ENCODE results near the gene FEM1A. TPM values are rescaled to one million over a fixed set of nuclear protein-coding genes. Genes with fewer than 3 reads are reported as not detected.

Gene FEM1A
- total and polyA plus RNA-seq, 2 of the 13 experiments (the other 11 are each of a cell fraction or from before 2014, with no cell fraction given): 3.2 to 10.8 TPM

DNA sequence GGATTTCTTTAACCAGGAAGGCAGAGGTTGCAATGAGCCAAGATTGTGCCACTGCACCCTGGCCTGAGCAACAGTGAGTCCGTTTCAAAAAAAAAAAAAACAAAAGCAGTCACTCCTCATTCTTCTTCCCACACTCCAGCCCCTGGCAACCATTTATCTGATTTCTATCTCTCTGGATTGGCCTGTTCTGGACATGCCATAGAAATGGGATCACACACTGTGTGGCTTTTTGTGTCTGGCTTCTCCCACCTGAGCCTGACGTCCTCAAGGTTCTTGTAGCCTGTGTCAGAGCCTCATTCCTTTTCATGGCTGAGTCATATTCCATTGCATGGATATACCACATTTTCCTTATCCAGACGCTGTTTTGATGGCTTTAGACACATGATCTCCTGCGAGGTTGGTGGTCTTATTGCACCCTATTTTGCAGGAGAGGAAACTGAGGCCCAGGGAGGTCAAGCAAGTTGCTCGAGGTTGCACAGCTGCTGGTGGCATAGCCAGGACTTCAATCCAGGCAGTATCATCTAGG, 15.8 kb upstream of the FEM1A start:
- H2AFZ ChIP-seq (ENCODE audit: low read length): no peak overlapping the region
- H3K4me2 ChIP-seq (ENCODE audit: low read depth, low read length): no peak overlapping the region
- ATAC-seq (no peak), FAIRE-seq (no peak), DNase-seq (ENCODE audit: low spot score) (no peak)
- no peak overlapping the region for H3K9ac ChIP-seq (ENCODE audit: insufficient read depth, low read depth, low read length)
- peaks cover 0 to 11% of the 10 kb centered on the region in 2 experiments; a peak in 2 of 5 replicates for H3K27me3 ChIP-seq (ENCODE audit: control insufficient read depth in 1 of 2, insufficient read depth in 2 of 2, low read length in 2 of 2)
- no TSS peak for BruUV-seq (replicated peaks)
- no peaks in the 10 kb centered on the region for H3K36me3 ChIP-seq (replicated peaks in 1 of 2; ENCODE audit: control insufficient read depth in 1 of 2, insufficient read depth in 2 of 2, low read length in 2 of 2)
- no peak for TF ChIP-seq ZNF761 (CRISPR knock-in tag; conservative IDR thresholded peaks at IDR 0.05)
- TF ChIP-seq KAT7 (CRISPR knock-in tag; IDR thresholded peaks at IDR 0.05; ENCODE audit: borderline replicate concordance): no peak
- no peak for TF ChIP-seq YEATS4 (CRISPR knock-in tag; IDR thresholded peaks at IDR 0.05; ENCODE audit: borderline replicate concordance)
- no peak for TF ChIP-seq RFXANK (CRISPR knock-in tag; IDR thresholded peaks at IDR 0.05)
- no peak for TF ChIP-seq TEF (CRISPR knock-in tag; IDR thresholded peaks at IDR 0.05)
- TF ChIP-seq SETDB1 (CRISPR knock-in tag; IDR thresholded peaks at IDR 0.05; ENCODE audit: borderline replicate concordance): no peak
- TF ChIP-seq ZNF180 (CRISPR knock-in tag; IDR thresholded peaks at IDR 0.05; ENCODE audit: borderline replicate concordance, low read depth): no peak
- no peak for TF ChIP-seq SMC3 (IDR thresholded peaks at IDR 0.05; ENCODE audit: low read length)
- no peak for TF ChIP-seq ZNF343 (CRISPR knock-in tag; IDR thresholded peaks at IDR 0.05)
- no peak for TF ChIP-seq ZNF225 (CRISPR knock-in tag; IDR thresholded peaks at IDR 0.05)
- no peak for TF ChIP-seq ZNF496 (CRISPR knock-in tag; IDR thresholded peaks at IDR 0.05; ENCODE audit: insufficient replicate concordance)
- TF ChIP-seq, protein P1, sequence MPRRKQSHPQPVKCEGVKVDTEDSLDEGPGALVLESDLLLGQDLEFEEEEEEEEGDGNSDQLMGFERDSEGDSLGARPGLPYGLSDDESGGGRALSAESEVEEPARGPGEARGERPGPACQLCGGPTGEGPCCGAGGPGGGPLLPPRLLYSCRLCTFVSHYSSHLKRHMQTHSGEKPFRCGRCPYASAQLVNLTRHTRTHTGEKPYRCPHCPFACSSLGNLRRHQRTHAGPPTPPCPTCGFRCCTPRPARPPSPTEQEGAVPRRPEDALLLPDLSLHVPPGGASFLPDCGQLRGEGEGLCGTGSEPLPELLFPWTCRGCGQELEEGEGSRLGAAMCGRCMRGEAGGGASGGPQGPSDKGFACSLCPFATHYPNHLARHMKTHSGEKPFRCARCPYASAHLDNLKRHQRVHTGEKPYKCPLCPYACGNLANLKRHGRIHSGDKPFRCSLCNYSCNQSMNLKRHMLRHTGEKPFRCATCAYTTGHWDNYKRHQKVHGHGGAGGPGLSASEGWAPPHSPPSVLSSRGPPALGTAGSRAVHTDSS (CRISPR knock-in tag; conservative IDR thresholded peaks at IDR 0.05): no peak
- TF ChIP-seq, protein P2, sequence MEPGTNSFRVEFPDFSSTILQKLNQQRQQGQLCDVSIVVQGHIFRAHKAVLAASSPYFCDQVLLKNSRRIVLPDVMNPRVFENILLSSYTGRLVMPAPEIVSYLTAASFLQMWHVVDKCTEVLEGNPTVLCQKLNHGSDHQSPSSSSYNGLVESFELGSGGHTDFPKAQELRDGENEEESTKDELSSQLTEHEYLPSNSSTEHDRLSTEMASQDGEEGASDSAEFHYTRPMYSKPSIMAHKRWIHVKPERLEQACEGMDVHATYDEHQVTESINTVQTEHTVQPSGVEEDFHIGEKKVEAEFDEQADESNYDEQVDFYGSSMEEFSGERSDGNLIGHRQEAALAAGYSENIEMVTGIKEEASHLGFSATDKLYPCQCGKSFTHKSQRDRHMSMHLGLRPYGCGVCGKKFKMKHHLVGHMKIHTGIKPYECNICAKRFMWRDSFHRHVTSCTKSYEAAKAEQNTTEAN (CRISPR knock-in tag; conservative IDR thresholded peaks at IDR 0.05): no peak
- TF ChIP-seq ZNF549 (CRISPR knock-in tag; IDR thresholded peaks at IDR 0.05): no peak
- no peak for TF ChIP-seq ZBTB42 (CRISPR knock-in tag; IDR thresholded peaks at IDR 0.05)
- no peak for TF ChIP-seq JARID2 (CRISPR knock-in tag; IDR thresholded peaks at IDR 0.05; ENCODE audit: insufficient replicate concordance)
- no peak for TF ChIP-seq HOXA9 (CRISPR knock-in tag; IDR thresholded peaks at IDR 0.05; ENCODE audit: borderline replicate concordance)
- TF ChIP-seq ZNF619 (CRISPR knock-in tag; IDR thresholded peaks at IDR 0.05): no peak
- TF ChIP-seq MLLT10 (CRISPR knock-in tag; IDR thresholded peaks at IDR 0.05): no peak
- no peak for TF ChIP-seq CC2D1A (CRISPR knock-in tag; IDR thresholded peaks at IDR 0.05)
- no peak overlapping the region for H3K4me3 ChIP-seq (replicated peaks in 1 of 3; ENCODE audit: insufficient read depth in 1 of 3, low read depth in 2 of 3, low read length in 3 of 3)
- ChIA-PET POLR2A (no interaction called here), CTCF (ENCODE audit: low intra/inter-chr PET ratio, low total read pairs) (no interaction called here)
- H3K79me2 ChIP-seq (ENCODE audit: insufficient read depth, low read length): no peaks in the 10 kb centered on the region
- in situ Hi-C loops (cut with HindIII; ENCODE audit: extremely low pct_ligation_motif_present, low pct_unique_long_range_greater_than_20kb) (no loop called here), intact Hi-C loops (cut with micrococcal nuclease; ENCODE audit: unreplicated experiment) (no loop called here)
- 7% methylated on average over 5 of the region's 5 CpGs for WGBS (ENCODE audit: low lambda C conversion rate)
- no peaks in the 10 kb centered on the region for H3K9me3 ChIP-seq (ENCODE audit: low read length)
- H3K27ac ChIP-seq (ENCODE audit: extremely low read length, insufficient read depth, low read length): no peak overlapping the region
- H3K4me1 ChIP-seq (ENCODE audit: insufficient read depth, low read length): no peaks in the 10 kb centered on the region
- no peaks in the 10 kb centered on the region for H4K20me1 ChIP-seq (ENCODE audit: insufficient read depth, low read length)
